H1 (cell line): ENCODE measurements around the gene ZBTB11. TPM values are rescaled to one million over a fixed set of nuclear protein-coding genes. Genes with fewer than 3 reads are reported as not detected.

Source experiments
- polyA plus RNA-seq, 7 experiments: library from polyadenylated mRNA; depleted of rRNA in 3 of 7; stranded (reverse) in 5 of 7; unstranded in 2 of 7; fragments of >200 nt in 5 of 7; fragments of 200-250 nt in 2 of 7; gene quantifications; 1 replicate in 5 of 7; 2 replicates in 1 of 7; 4 replicates in 1 of 7; pipeline versions ENCODE4 v1.2.1 to v1.2.3, GENCODE V29; 2011 to 2013; ENCODE audit warnings: missing spikeins in 2 of 7, mixed read lengths in 2 of 7
- total RNA-seq: library from RNA; stranded (reverse); fragmentation: NEBNext Ultra II Directional; extraction: Animal tissue kit (Norgen Biotek cat#: 25700); gene quantifications from 2 replicates; pipeline ENCODE4 v1.2.1, GENCODE V29; 2021
- TF ChIP-seq, protein P1 (sequence below): fragments of 300-600 bp; sonication (generic); IDR thresholded peaks from 2 replicates; pipeline ENCODE4 v1.7.1; 2012; ENCODE audit warnings: low read length, moderate library complexity, mild to moderate bottlenecking, inconsistent platforms; ENCODE audit not compliant: insufficient replicate concordance

Gene ZBTB11
- total and polyA plus RNA-seq, 2 of the 8 experiments (the other 6 are each of a cell fraction or from before 2014, with no cell fraction given): 3.0 to 14.0 TPM

DNA sequence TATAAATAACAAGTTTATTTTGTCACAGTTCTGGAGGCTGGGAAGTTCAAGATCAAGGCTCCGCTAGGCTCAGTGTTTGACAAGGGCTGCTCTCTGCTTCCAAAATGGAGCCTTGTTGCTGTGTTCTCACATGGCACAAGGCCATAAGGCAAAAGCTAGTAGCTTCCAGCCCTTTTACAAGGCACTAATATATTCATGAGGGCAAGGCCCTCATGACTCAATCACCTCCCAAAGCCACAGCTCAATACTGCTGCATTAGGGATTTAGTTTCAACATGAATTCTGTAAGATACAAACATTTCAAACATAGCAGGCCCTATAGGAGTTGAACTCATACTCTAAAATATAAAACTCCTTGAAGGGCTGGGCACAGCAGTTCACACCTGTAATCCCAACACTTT lies 30.2 kb downstream of the ZBTB11 start (continued):
- TF ChIP-seq, protein P1, sequence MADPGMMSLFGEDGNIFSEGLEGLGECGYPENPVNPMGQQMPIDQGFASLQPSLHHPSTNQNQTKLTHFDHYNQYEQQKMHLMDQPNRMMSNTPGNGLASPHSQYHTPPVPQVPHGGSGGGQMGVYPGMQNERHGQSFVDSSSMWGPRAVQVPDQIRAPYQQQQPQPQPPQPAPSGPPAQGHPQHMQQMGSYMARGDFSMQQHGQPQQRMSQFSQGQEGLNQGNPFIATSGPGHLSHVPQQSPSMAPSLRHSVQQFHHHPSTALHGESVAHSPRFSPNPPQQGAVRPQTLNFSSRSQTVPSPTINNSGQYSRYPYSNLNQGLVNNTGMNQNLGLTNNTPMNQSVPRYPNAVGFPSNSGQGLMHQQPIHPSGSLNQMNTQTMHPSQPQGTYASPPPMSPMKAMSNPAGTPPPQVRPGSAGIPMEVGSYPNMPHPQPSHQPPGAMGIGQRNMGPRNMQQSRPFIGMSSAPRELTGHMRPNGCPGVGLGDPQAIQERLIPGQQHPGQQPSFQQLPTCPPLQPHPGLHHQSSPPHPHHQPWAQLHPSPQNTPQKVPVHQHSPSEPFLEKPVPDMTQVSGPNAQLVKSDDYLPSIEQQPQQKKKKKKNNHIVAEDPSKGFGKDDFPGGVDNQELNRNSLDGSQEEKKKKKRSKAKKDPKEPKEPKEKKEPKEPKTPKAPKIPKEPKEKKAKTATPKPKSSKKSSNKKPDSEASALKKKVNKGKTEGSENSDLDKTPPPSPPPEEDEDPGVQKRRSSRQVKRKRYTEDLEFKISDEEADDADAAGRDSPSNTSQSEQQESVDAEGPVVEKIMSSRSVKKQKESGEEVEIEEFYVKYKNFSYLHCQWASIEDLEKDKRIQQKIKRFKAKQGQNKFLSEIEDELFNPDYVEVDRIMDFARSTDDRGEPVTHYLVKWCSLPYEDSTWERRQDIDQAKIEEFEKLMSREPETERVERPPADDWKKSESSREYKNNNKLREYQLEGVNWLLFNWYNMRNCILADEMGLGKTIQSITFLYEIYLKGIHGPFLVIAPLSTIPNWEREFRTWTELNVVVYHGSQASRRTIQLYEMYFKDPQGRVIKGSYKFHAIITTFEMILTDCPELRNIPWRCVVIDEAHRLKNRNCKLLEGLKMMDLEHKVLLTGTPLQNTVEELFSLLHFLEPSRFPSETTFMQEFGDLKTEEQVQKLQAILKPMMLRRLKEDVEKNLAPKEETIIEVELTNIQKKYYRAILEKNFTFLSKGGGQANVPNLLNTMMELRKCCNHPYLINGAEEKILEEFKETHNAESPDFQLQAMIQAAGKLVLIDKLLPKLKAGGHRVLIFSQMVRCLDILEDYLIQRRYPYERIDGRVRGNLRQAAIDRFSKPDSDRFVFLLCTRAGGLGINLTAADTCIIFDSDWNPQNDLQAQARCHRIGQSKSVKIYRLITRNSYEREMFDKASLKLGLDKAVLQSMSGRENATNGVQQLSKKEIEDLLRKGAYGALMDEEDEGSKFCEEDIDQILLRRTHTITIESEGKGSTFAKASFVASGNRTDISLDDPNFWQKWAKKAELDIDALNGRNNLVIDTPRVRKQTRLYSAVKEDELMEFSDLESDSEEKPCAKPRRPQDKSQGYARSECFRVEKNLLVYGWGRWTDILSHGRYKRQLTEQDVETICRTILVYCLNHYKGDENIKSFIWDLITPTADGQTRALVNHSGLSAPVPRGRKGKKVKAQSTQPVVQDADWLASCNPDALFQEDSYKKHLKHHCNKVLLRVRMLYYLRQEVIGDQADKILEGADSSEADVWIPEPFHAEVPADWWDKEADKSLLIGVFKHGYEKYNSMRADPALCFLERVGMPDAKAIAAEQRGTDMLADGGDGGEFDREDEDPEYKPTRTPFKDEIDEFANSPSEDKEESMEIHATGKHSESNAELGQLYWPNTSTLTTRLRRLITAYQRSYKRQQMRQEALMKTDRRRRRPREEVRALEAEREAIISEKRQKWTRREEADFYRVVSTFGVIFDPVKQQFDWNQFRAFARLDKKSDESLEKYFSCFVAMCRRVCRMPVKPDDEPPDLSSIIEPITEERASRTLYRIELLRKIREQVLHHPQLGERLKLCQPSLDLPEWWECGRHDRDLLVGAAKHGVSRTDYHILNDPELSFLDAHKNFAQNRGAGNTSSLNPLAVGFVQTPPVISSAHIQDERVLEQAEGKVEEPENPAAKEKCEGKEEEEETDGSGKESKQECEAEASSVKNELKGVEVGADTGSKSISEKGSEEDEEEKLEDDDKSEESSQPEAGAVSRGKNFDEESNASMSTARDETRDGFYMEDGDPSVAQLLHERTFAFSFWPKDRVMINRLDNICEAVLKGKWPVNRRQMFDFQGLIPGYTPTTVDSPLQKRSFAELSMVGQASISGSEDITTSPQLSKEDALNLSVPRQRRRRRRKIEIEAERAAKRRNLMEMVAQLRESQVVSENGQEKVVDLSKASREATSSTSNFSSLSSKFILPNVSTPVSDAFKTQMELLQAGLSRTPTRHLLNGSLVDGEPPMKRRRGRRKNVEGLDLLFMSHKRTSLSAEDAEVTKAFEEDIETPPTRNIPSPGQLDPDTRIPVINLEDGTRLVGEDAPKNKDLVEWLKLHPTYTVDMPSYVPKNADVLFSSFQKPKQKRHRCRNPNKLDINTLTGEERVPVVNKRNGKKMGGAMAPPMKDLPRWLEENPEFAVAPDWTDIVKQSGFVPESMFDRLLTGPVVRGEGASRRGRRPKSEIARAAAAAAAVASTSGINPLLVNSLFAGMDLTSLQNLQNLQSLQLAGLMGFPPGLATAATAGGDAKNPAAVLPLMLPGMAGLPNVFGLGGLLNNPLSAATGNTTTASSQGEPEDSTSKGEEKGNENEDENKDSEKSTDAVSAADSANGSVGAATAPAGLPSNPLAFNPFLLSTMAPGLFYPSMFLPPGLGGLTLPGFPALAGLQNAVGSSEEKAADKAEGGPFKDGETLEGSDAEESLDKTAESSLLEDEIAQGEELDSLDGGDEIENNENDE: no peak
